ENCODE results near the gene HRK.

HRK gene

GRCh38 chr12:116897476-116897875 is 16.2 kb upstream of the HRK start:
- no peak for DNase-seq (ENCODE audit: low spot score)

- no peak for DNase-seq (ENCODE audit: low spot score)
These were observed 15.2 kb upstream of the HRK start for GRCh38 chr12:116896411-116896924.

GRCh38 chr12:116894913-116895312 is 13.7 kb upstream of the HRK start:
- DNase-seq (ENCODE audit: low spot score), result no peak

GRCh38 chr12:116892349-116893140 is 11.3 kb upstream of the HRK start:
- DNase-seq (ENCODE audit: low spot score), result no peak

- no peak for DNase-seq (ENCODE audit: low spot score)
These were observed 9.8 kb upstream of the HRK start for GRCh38 chr12:116891019-116891418.

GRCh38 chr12:116890330-116890729 is 9.1 kb upstream of the HRK start:
- no peak for DNase-seq (ENCODE audit: low spot score)

- no peak for DNase-seq (ENCODE audit: low spot score)
These were observed 6.7 kb upstream of the HRK start for GRCh38 chr12:116887897-116888296.

- no peak for DNase-seq (ENCODE audit: low spot score)
These were observed 6.0 kb upstream of the HRK start for GRCh38 chr12:116887244-116887643.

GRCh38 chr12:116885491-116885890 is 4.2 kb upstream of the HRK start:
- no peak for DNase-seq (ENCODE audit: low spot score)

- no peak for DNase-seq (ENCODE audit: low spot score)
These were observed 3.6 kb upstream of the HRK start for GRCh38 chr12:116884871-116885270.

GRCh38 chr12:116882742-116883141 is 1.5 kb upstream of the HRK start:
- no peak for DNase-seq (ENCODE audit: low spot score)

- no peak for DNase-seq (ENCODE audit: low spot score)
These were observed 751 bp upstream of the HRK start for GRCh38 chr12:116881877-116882507.

- DNase-seq (ENCODE audit: low spot score), result no peak
These were observed 370 bp downstream of the HRK start for GRCh38 chr12:116880817-116881324.

- DNase-seq (ENCODE audit: low spot score), result no peak
These were observed 926 bp downstream of the HRK start for GRCh38 chr12:116880213-116880816.

- no peak for DNase-seq (ENCODE audit: low spot score)
These were observed 1.6 kb downstream of the HRK start for GRCh38 chr12:116879509-116880212.

- DNase-seq (ENCODE audit: low spot score), result no peak
These were observed 2.4 kb downstream of the HRK start for GRCh38 chr12:116878567-116879508.

GRCh38 chr12:116876151-116876869 is 4.9 kb downstream of the HRK start:
- DNase-seq (ENCODE audit: low spot score), result peak; percentile 84

GRCh38 chr12:116874324-116874995 is 6.8 kb downstream of the HRK start:
- no peak for DNase-seq (ENCODE audit: low spot score)

- DNase-seq (ENCODE audit: low spot score), result no peak
These were observed 10.9 kb downstream of the HRK start for GRCh38 chr12:116870306-116870705.

GRCh38 chr12:116867523-116867922 is 13.7 kb downstream of the HRK start:
- DNase-seq (ENCODE audit: low spot score), result no peak

Measured in COLO829 (cell line).